ENCODE measurements around the gene ATG9A.

GRCh38 chr2:219174146-219174545 is 55.3 kb downstream of the ATG9A start:
- TF ChIP-seq CTCF (IDR thresholded peaks at IDR 0.05; ENCODE audit: low read depth, low read length, poor library complexity, severe bottlenecking) (no peak), EZH2phosphoT487 (IDR thresholded peaks at IDR 0.05; ENCODE audit: borderline replicate concordance, low read length) (no peak)
